NT2/D1 (cell line): ENCODE data around the gene RBM39.

Experiments used
- YY1 ChIP-seq: IDR thresholded peaks from 2 replicates; pipeline ENCODE4 v1.6.1; 2011; ENCODE audit not compliant: insufficient read length, insufficient read depth
- ZNF274 ChIP-seq: IDR thresholded peaks from 2 replicates; pipeline ENCODE4 v1.6.1; 2011; ENCODE audit warnings: mild to moderate bottlenecking, low read depth, low read length

GRCh38 chr20:35708502-35708901, 33.6 kb downstream of the RBM39 start:
- TF ChIP-seq ZNF274 (no peak), YY1 (no peak)
